HG02588 (cell line): ENCODE results near the gene ENAM.

Source experiments
- ATAC-seq: cut with Tn5 transposase; IDR thresholded peaks from one replicate; pipeline ENCODE4 v1.9.1; 2021; ENCODE audit warnings: mild to moderate bottlenecking, moderate library complexity; ENCODE audit not compliant: unreplicated experiment

ENAM gene

GRCh38 chr4:70628444-70628843, at the start of gene ENAM:
TSS of gene ENAM (plus strand) at chr4:70628744. CDS start at chr4:70629501, 757 bp downstream.
- no peak for ATAC-seq

GRCh38 chr4:70581980-70582379, 46.6 kb upstream of the ENAM start:
- no peak for ATAC-seq

- ATAC-seq: no peak
Observed at GRCh38 chr4:70583952-70584834, 44.4 kb upstream of the ENAM start.

GRCh38 chr4:70586841-70587240, 41.7 kb upstream of the ENAM start:
- no peak for ATAC-seq

GRCh38 chr4:70589785-70590184, 38.8 kb upstream of the ENAM start:
- peak; percentile 99 for ATAC-seq

GRCh38 chr4:70591955-70592582, 36.5 kb upstream of the ENAM start, which contains the start of gene AMBN:
TSS of gene AMBN (plus strand) at chr4:70592256. CDS start at chr4:70592359, 103 bp downstream.
- no peak for ATAC-seq

- no peak for ATAC-seq
Observed at GRCh38 chr4:70594196-70594595, 34.3 kb upstream of the ENAM start.

- no peak for ATAC-seq
Observed at GRCh38 chr4:70600305-70600704, 28.2 kb upstream of the ENAM start.

- ATAC-seq: no peak
Observed at GRCh38 chr4:70600977-70601376, 27.6 kb upstream of the ENAM start.

GRCh38 chr4:70601422-70602039, 27.0 kb upstream of the ENAM start:
- ATAC-seq: peak; percentile 98

GRCh38 chr4:70603856-70604255, 24.7 kb upstream of the ENAM start:
- no peak for ATAC-seq

GRCh38 chr4:70606459-70606858, 22.1 kb upstream of the ENAM start:
- no peak for ATAC-seq

- no peak for ATAC-seq
Observed at GRCh38 chr4:70607334-70607853, 21.1 kb upstream of the ENAM start.

- no peak for ATAC-seq
Observed at GRCh38 chr4:70608324-70608723, 20.2 kb upstream of the ENAM start.

GRCh38 chr4:70613306-70614183, 15.0 kb upstream of the ENAM start:
- ATAC-seq: peak; percentile 57

GRCh38 chr4:70614184-70614555, 14.4 kb upstream of the ENAM start:
- ATAC-seq: no peak

GRCh38 chr4:70619288-70619687, 9.3 kb upstream of the ENAM start:
- ATAC-seq: no peak

GRCh38 chr4:70619778-70620177, 8.8 kb upstream of the ENAM start:
- ATAC-seq: no peak

- ATAC-seq: no peak
Observed at GRCh38 chr4:70623323-70623722, 5.2 kb upstream of the ENAM start.

GRCh38 chr4:70624226-70624793, 4.2 kb upstream of the ENAM start:
- no peak for ATAC-seq
